HepG2 (cell line): ENCODE measurements around the gene FGF1. TPM values are rescaled to one million over a fixed set of nuclear protein-coding genes. Genes with fewer than 3 reads are reported as not detected.

Experiments used
- ATAC-seq: fragments of 200-7000 bp; cut with Tn5 transposase; 3 replicates; pipeline ENCODE4 v1.9.1; 2020; ENCODE audit warnings: mild to moderate bottlenecking, moderate library complexity
- BruUV-seq: library from RNA; stranded (reverse); fragments of 400-500 nt; replicated peaks from 2 replicates; lab custom pipeline; 2021; lab: Mats Ljungman, UMichigan
- CTCF ChIA-PET: fragments of 300-600 bp; formaldehyde crosslinking; extraction: SDS; loops from one replicate; lab custom pipeline; 2021; ENCODE audit warnings: low total read pairs, inconsistent platforms, low intra/inter-chr PET ratio; lab: Yijun Ruan, JAX
- POLR2A ChIA-PET: fragments of 350-600 bp; sonication (Branson Sonifier 250); formaldehyde crosslinking; loops from one replicate; lab custom pipeline; 2020; ENCODE audit warnings: antibody characterized with exemption, inconsistent platforms; lab: Yijun Ruan, JAX
- DNase-seq: peaks from one replicate; pipeline ENCODE4 v3.0.0-alpha.2; 2015; ENCODE audit warnings: low spot score
- FAIRE-seq: peaks from 3 replicates; lab custom pipeline; 2011; peaks lifted over from hg19 to GRCh38; lab: Jason Lieb, UNC
- H2AFZ ChIP-seq: one replicate; pipeline ENCODE4 v1.6.1; 2011; ENCODE audit warnings: low read length, inconsistent platforms
- H3K27ac ChIP-seq: fragments of 300-600 bp; 3 replicates; pipeline ENCODE4 v1.8.0; 2011; ENCODE audit warnings: mixed run types, mild to moderate bottlenecking, mixed read lengths, low read length, inconsistent platforms; ENCODE audit not compliant: insufficient read depth; ENCODE audit errors: extremely low read length
- H3K27me3 ChIP-seq, 2 experiments: fragments of 200-600 bp in 1 of 2; 2 replicates in 1 of 2; 3 replicates in 1 of 2; pipeline versions ENCODE4 v1.6.0 to v1.8.0; 2011; ENCODE audit warnings: low read length in 2 of 2, mild to moderate bottlenecking in 2 of 2, moderate library complexity in 2 of 2, inconsistent platforms in 1 of 2; ENCODE audit not compliant: insufficient read depth in 2 of 2, control insufficient read depth in 1 of 2
- H3K36me3 ChIP-seq, 2 experiments: fragments of 200-600 bp in 1 of 2; replicated peaks in 1 of 2; 2 replicates in 1 of 2; 3 replicates in 1 of 2; pipeline versions ENCODE4 v1.5.1 to v1.8.0; 2011; ENCODE audit warnings: low read length in 2 of 2, inconsistent platforms in 1 of 2; ENCODE audit not compliant: insufficient read depth in 2 of 2, control insufficient read depth in 1 of 2
- H3K4me1 ChIP-seq: 2 replicates; pipeline ENCODE4 v1.5.1; 2012; ENCODE audit warnings: low read length, inconsistent platforms; ENCODE audit not compliant: insufficient read depth
- H3K4me2 ChIP-seq: 2 replicates; pipeline ENCODE4 v1.6.0; 2011; ENCODE audit warnings: low read depth, low read length, inconsistent platforms
- H3K4me3 ChIP-seq, 3 experiments: fragments of 200-600 bp in 1 of 3; sonication (generic), shearing (Covaris generic) in 1 of 3; replicated peaks in 1 of 3; 2 replicates each; pipeline ENCODE4 v1.5.1; 2011 to 2016; ENCODE audit warnings: low read length in 3 of 3, inconsistent platforms in 2 of 3, low read depth in 2 of 3, mild to moderate bottlenecking in 2 of 3, control low read depth in 1 of 3, mixed read lengths in 1 of 3; ENCODE audit not compliant: insufficient read depth in 1 of 3
- H3K79me2 ChIP-seq: one replicate; pipeline ENCODE4 v1.6.1; 2011; ENCODE audit warnings: low read length, inconsistent platforms; ENCODE audit not compliant: insufficient read depth
- H3K9ac ChIP-seq: 2 replicates; pipeline ENCODE4 v1.6.0; 2011; ENCODE audit warnings: mild to moderate bottlenecking, low read depth, low read length, inconsistent platforms; ENCODE audit not compliant: insufficient read depth
- H3K9me3 ChIP-seq: 2 replicates; pipeline ENCODE4 v1.5.1; 2012; ENCODE audit warnings: mild to moderate bottlenecking, low read length
- H4K20me1 ChIP-seq: 2 replicates; pipeline ENCODE4 v1.6.0; 2011; ENCODE audit warnings: inconsistent platforms, mild to moderate bottlenecking, low read length, moderate library complexity; ENCODE audit not compliant: insufficient read depth
- HNRNPLL ChIP-seq: fragments of 200-400 bp; formaldehyde crosslinking; IDR thresholded peaks from 2 replicates; pipeline ENCODE4 v1.6.1; 2017; ENCODE audit warnings: mild to moderate bottlenecking, low read depth, low read length; ENCODE audit not compliant: poor library complexity, severe bottlenecking
- ZNF430 ChIP-seq: sonication (generic); formaldehyde crosslinking; IDR thresholded peaks from 2 replicates; pipeline ENCODE4 v1.9.0; 2021; ENCODE audit warnings: mild to moderate bottlenecking, missing genetic modification reagents
- ZSCAN12 ChIP-seq: sonication (generic); formaldehyde crosslinking; IDR thresholded peaks from 2 replicates; pipeline ENCODE4 v1.9.0; 2021; ENCODE audit warnings: mild to moderate bottlenecking, missing genetic modification reagents
- WGBS: methylation state at CpG from one replicate; pipeline ENCODE4 v1.1.6; 2017; ENCODE audit warnings: low lambda C conversion rate; 5-methylcytosine and 5-hydroxymethylcytosine counted together
- in situ Hi-C: cut with HindIII; loops from 2 replicates; pipeline ENCODE4 v1.10.0; 2017; ENCODE audit warnings: low pct_unique_long_range_greater_than_20kb; ENCODE audit not compliant: extremely low pct_ligation_motif_present
- intact Hi-C: fragments of 100-400 bp; cut with micrococcal nuclease; formaldehyde crosslinking; loops from one replicate; pipeline ENCODE4 v1.10.0; 2022; ENCODE audit not compliant: unreplicated experiment
- polyA plus RNA-seq, 8 experiments: library from polyadenylated mRNA; depleted of rRNA in 3 of 8; stranded (reverse) in 7 of 8; unstranded in 1 of 8; fragments of >200 nt; fragmentation: Illumina TruSeq in 4 of 8; extraction: Trizol in 4 of 8; gene quantifications; 2 replicates each; pipeline versions ENCODE4 v1.2.1 to v1.2.3, GENCODE V29; 2011 to 2016; ENCODE audit warnings: low read depth in 4 of 8, missing spikeins in 1 of 8, mixed read lengths in 1 of 8; ENCODE audit not compliant: insufficient read depth in 1 of 8
- total RNA-seq, 5 experiments: library from RNA; depleted of rRNA; stranded (reverse); fragments of >200 nt; fragmentation: Illumina TruSeq; extraction: Trizol; gene quantifications; 2 replicates each; pipeline ENCODE4 v1.2.3, GENCODE V29; 2016; ENCODE audit warnings: low read depth in 1 of 5
- TF ChIP-seq, protein P1 (sequence below): sonication (generic); formaldehyde crosslinking; IDR thresholded peaks from 2 replicates; pipeline ENCODE4 v1.4.0; 2020; ENCODE audit warnings: missing genetic modification reagents

Gene FGF1
- total and polyA plus RNA-seq, 2 of the 13 experiments (the other 11 are each of a cell fraction or from before 2014, with no cell fraction given) = not detected

- no peak for FAIRE-seq
Measured at GRCh38 chr5:142653321-142653720, 32.6 kb downstream of the FGF1 start.

More at GRCh38 chr5:142653321-142653720, 32.6 kb downstream of the FGF1 start:
- H3K9ac ChIP-seq = no peak overlapping the region
- 54% methylated on average over 7 of the region's 7 CpGs for WGBS
- H4K20me1 ChIP-seq = no peaks in the 10 kb centered on the region
- intact Hi-C loops = no loop called here
- no TSS peak for BruUV-seq
- no peaks in the 10 kb centered on the region for H3K36me3 ChIP-seq
- DNase-seq (no peak), ATAC-seq (no peak)
- no peak overlapping the region for H3K4me3 ChIP-seq
- no peaks in the 10 kb centered on the region for H3K4me1 ChIP-seq
- ChIA-PET POLR2A (no interaction called here), CTCF (no interaction called here)
- no peak overlapping the region for H3K4me2 ChIP-seq
- peaks cover 0 to 9% of the 10 kb centered on the region in 2 experiments; a peak in 2 of 5 replicates for H3K27me3 ChIP-seq
- H3K79me2 ChIP-seq = no peaks in the 10 kb centered on the region
- no peak overlapping the region for H2AFZ ChIP-seq
- in situ Hi-C loops = no loop called here
- H3K9me3 ChIP-seq = no peaks in the 10 kb centered on the region
- no peak overlapping the region for H3K27ac ChIP-seq
- TF ChIP-seq, protein P1, sequence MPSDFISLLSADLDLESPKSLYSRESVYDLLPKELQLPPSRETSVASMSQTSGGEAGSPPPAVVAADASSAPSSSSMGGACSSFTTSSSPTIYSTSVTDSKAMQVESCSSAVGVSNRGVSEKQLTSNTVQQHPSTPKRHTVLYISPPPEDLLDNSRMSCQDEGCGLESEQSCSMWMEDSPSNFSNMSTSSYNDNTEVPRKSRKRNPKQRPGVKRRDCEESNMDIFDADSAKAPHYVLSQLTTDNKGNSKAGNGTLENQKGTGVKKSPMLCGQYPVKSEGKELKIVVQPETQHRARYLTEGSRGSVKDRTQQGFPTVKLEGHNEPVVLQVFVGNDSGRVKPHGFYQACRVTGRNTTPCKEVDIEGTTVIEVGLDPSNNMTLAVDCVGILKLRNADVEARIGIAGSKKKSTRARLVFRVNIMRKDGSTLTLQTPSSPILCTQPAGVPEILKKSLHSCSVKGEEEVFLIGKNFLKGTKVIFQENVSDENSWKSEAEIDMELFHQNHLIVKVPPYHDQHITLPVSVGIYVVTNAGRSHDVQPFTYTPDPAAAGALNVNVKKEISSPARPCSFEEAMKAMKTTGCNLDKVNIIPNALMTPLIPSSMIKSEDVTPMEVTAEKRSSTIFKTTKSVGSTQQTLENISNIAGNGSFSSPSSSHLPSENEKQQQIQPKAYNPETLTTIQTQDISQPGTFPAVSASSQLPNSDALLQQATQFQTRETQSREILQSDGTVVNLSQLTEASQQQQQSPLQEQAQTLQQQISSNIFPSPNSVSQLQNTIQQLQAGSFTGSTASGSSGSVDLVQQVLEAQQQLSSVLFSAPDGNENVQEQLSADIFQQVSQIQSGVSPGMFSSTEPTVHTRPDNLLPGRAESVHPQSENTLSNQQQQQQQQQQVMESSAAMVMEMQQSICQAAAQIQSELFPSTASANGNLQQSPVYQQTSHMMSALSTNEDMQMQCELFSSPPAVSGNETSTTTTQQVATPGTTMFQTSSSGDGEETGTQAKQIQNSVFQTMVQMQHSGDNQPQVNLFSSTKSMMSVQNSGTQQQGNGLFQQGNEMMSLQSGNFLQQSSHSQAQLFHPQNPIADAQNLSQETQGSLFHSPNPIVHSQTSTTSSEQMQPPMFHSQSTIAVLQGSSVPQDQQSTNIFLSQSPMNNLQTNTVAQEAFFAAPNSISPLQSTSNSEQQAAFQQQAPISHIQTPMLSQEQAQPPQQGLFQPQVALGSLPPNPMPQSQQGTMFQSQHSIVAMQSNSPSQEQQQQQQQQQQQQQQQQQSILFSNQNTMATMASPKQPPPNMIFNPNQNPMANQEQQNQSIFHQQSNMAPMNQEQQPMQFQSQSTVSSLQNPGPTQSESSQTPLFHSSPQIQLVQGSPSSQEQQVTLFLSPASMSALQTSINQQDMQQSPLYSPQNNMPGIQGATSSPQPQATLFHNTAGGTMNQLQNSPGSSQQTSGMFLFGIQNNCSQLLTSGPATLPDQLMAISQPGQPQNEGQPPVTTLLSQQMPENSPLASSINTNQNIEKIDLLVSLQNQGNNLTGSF (CRISPR knock-in tag) = no peak
- TF ChIP-seq HNRNPLL (no peak), ZSCAN12 (CRISPR knock-in tag) (no peak), ZNF430 (no peak)
